Thyroid gland (tissue), 4 donors: ENCODE results near the gene PHKG1.
A peak's percentile ranks its signal among the peaks of the same experiment; 100 is the strongest.

Experiments used
- CTCF ChIP-seq, 6 experiments: fragments of 200-600 bp in 3 of 6; fragments of 450-650 bp in 3 of 6; sonication (generic) in 3 of 6; IDR thresholded peaks; one replicate each; pipeline ENCODE4 v1.5.1; 2016 to 2019; ENCODE audit warnings: antibody characterized with exemption in 6 of 6, mild to moderate bottlenecking in 2 of 6, inconsistent platforms in 1 of 6, moderate library complexity in 1 of 6
- POLR2A ChIP-seq, 2 donors: fragments of 450-650 bp; IDR thresholded peaks; one replicate each; pipeline ENCODE4 v1.6.1; 2017; ENCODE audit warnings: antibody characterized with exemption in 2 of 2, mild to moderate bottlenecking in 2 of 2, moderate library complexity in 1 of 2

- peak; percentile 65 to 99 (median 94) for TF ChIP-seq CTCF (IDR thresholded peaks at IDR 0.05)
- no peak for TF ChIP-seq POLR2A (IDR thresholded peaks at IDR 0.05)
These were observed 18.4 kb downstream of the PHKG1 start for GRCh38 chr7:56074371-56074791.
